GM12878 (cell line): Measurements from ENCODE around the gene ADSS2. TPM values are rescaled to one million over a fixed set of nuclear protein-coding genes. Genes with fewer than 3 reads are reported as not detected.

Source experiments
- ATAC-seq: fragments of 200-7000 bp; cut with Tn5 transposase; 3 replicates; pipeline ENCODE4 v1.9.1; 2020; ENCODE audit warnings: mild to moderate bottlenecking, moderate library complexity
- BruUV-seq: library from RNA; stranded (reverse); fragments of 400-500 nt; replicated peaks from 2 replicates; lab custom pipeline; 2021; lab: Mats Ljungman, UMichigan
- CTCF ChIA-PET: fragments of 300-600 bp; sonication (Branson Sonifier 250); formaldehyde crosslinking; extraction: SDS; loops from one replicate; lab custom pipeline; 2021; ENCODE audit warnings: inconsistent platforms; lab: Yijun Ruan, JAX
- POLR2A ChIA-PET: fragments of 350-600 bp; formaldehyde crosslinking; extraction: SDS; loops from one replicate; lab custom pipeline; 2021; ENCODE audit warnings: inconsistent platforms; lab: Charles Lee
- RAD21 ChIA-PET: fragments of 300-600 bp; sonication (Branson Sonifier 250); formaldehyde crosslinking; loops from one replicate; lab custom pipeline; 2023; ENCODE audit warnings: antibody characterized with exemption; ENCODE audit not compliant: unreplicated experiment; lab: Charles Lee
- SMC1A ChIA-PET: fragments of 300-600 bp; sonication (Branson Sonifier 250); formaldehyde crosslinking; loops from one replicate; lab custom pipeline; 2023; ENCODE audit not compliant: unreplicated experiment, uncharacterized antibody; lab: Charles Lee
- DNase-seq: peaks from one replicate; pipeline ENCODE4 v3.0.0-alpha.2; 2011; ENCODE audit warnings: low read depth, low spot score
- FAIRE-seq: peaks from 3 replicates; lab custom pipeline; 2011; peaks lifted over from hg19 to GRCh38; lab: Jason Lieb, UNC
- H2AFZ ChIP-seq: 2 replicates; pipeline ENCODE4 v1.6.0; 2011; ENCODE audit warnings: low read depth, low read length, control low read depth; ENCODE audit not compliant: control insufficient read depth
- H3K27ac ChIP-seq: 2 replicates; pipeline ENCODE4 v1.5.1; 2011; ENCODE audit warnings: control low read depth; ENCODE audit not compliant: control insufficient read depth, insufficient read depth
- H3K27me3 ChIP-seq, 2 experiments: replicated peaks in 1 of 2; 2 replicates each; pipeline versions ENCODE4 v1.6.0 to v1.6.1; 2011; ENCODE audit warnings: low read length in 1 of 2; ENCODE audit not compliant: control insufficient read depth in 2 of 2, insufficient read depth in 2 of 2
- H3K36me3 ChIP-seq, 2 experiments: 2 replicates each; pipeline ENCODE4 v1.5.1; 2011; ENCODE audit warnings: low read length in 1 of 2; ENCODE audit not compliant: control insufficient read depth in 2 of 2, insufficient read depth in 2 of 2
- H3K4me1 ChIP-seq: 2 replicates; pipeline ENCODE4 v1.6.1; 2011; ENCODE audit warnings: mild to moderate bottlenecking, low read length, moderate library complexity, mixed read lengths; ENCODE audit not compliant: control insufficient read depth, insufficient read depth
- H3K4me2 ChIP-seq: 2 replicates; pipeline ENCODE4 v1.6.0; 2011; ENCODE audit warnings: control low read depth; ENCODE audit not compliant: control insufficient read depth, insufficient read depth
- H3K4me3 ChIP-seq: fragments of 200-600 bp; sonication (generic); 2 replicates; pipeline ENCODE4 v1.5.1; 2016
- H3K79me2 ChIP-seq: 2 replicates; pipeline ENCODE4 v1.6.0; 2011; ENCODE audit warnings: low read length; ENCODE audit not compliant: control insufficient read depth, insufficient read depth
- H3K9ac ChIP-seq: 2 replicates; pipeline ENCODE4 v1.8.0; 2011; ENCODE audit warnings: low read length, control low read depth, mixed read lengths; ENCODE audit not compliant: control insufficient read depth, insufficient read depth
- H3K9me3 ChIP-seq: replicated peaks from 3 replicates; pipeline ENCODE4 v1.5.1; 2011; ENCODE audit warnings: mild to moderate bottlenecking, low read length; ENCODE audit not compliant: control insufficient read depth, insufficient read depth
- H4K20me1 ChIP-seq: 2 replicates; pipeline ENCODE4 v1.6.0; 2011; ENCODE audit not compliant: control insufficient read depth, insufficient read depth
- E4F1 ChIP-seq: fragments of 450-650 bp; IDR thresholded peaks from 2 replicates; pipeline ENCODE4 v1.6.1; 2018; ENCODE audit warnings: borderline replicate concordance, mild to moderate bottlenecking; ENCODE audit not compliant: partially characterized antibody
- ELK1 ChIP-seq: IDR thresholded peaks from 2 replicates; pipeline ENCODE4 v1.6.1; 2012; ENCODE audit warnings: low read depth, low read length, improper control_type of control experiment
- IRF3 ChIP-seq: fragments of 450-650 bp; IDR thresholded peaks from 2 replicates; pipeline ENCODE4 v1.6.1; 2014; ENCODE audit warnings: mild to moderate bottlenecking
- NFYA ChIP-seq: IDR thresholded peaks from 2 replicates; pipeline ENCODE4 v1.6.1; 2011; ENCODE audit warnings: low read depth, mild to moderate bottlenecking, low read length, improper control_type of control experiment, borderline replicate concordance
- PAX8 ChIP-seq: fragments of 450-650 bp; IDR thresholded peaks from 2 replicates; pipeline ENCODE4 v1.6.1; 2017; ENCODE audit warnings: mild to moderate bottlenecking, moderate library complexity
- POLR2AphosphoS5 ChIP-seq: IDR thresholded peaks from 2 replicates; pipeline ENCODE4 v1.6.1; 2011; ENCODE audit warnings: mild to moderate bottlenecking, low read length, inconsistent platforms
- ZBTB4 ChIP-seq: fragments of 450-650 bp; formaldehyde crosslinking; IDR thresholded peaks from 2 replicates; pipeline ENCODE4 v1.4.0; 2022; ENCODE audit warnings: mild to moderate bottlenecking, moderate library complexity
- ZNF24 ChIP-seq: fragments of 450-650 bp; IDR thresholded peaks from 2 replicates; pipeline ENCODE4 v1.6.1; 2017; ENCODE audit warnings: antibody characterized with exemption, mild to moderate bottlenecking
- ZNF622 ChIP-seq: fragments of 450-650 bp; IDR thresholded peaks from 2 replicates; pipeline ENCODE4 v1.6.1; 2017; ENCODE audit warnings: mild to moderate bottlenecking, inconsistent platforms
- WGBS: methylation state at CpG from one replicate; pipeline ENCODE4 v1.1.6; 2016; ENCODE audit warnings: low lambda C conversion rate; ENCODE audit not compliant: insufficient replicate concordance, insufficient coverage; ENCODE audit errors: missing lambda C conversion rate; 5-methylcytosine and 5-hydroxymethylcytosine counted together
- in situ Hi-C: fragments of 300-500 bp; cut with MboI; formaldehyde crosslinking; loops from 9 replicates; pipeline ENCODE4 v1.14.3; 2018; ENCODE audit warnings: mixed read lengths
- intact Hi-C: fragments of 100-400 bp; cut with micrococcal nuclease; formaldehyde crosslinking; loops from one replicate; pipeline ENCODE4 v1.14.2; 2022; ENCODE audit not compliant: unreplicated experiment
- polyA plus RNA-seq, 11 experiments: library from polyadenylated mRNA; depleted of rRNA in 4 of 11; unstranded in 6 of 11; stranded (reverse) in 5 of 11; fragments of >200 nt; fragmentation: Nextera tagmentation in 4 of 11; fragmentation: Illumina TruSeq in 1 of 11; extraction: Ambion mirVana in 4 of 11; extraction: Trizol in 1 of 11; gene quantifications; 1 replicate in 1 of 11; 2 replicates in 10 of 11; pipeline versions ENCODE4 v1.2.1 to v1.2.3, GENCODE V29; 2011 to 2016; ENCODE audit warnings: inconsistent platforms in 2 of 11, missing spikeins in 2 of 11, low read depth in 1 of 11
- total RNA-seq, 4 experiments: library from RNA; depleted of rRNA in 3 of 4; stranded (reverse); fragments of >200 nt in 3 of 4; fragmentation: Illumina TruSeq in 1 of 4; extraction: Trizol in 1 of 4; gene quantifications; 2 replicates each; pipeline versions ENCODE4 v1.2.1 to v1.2.3, GENCODE V29; 2013 to 2021

ADSS2 gene
- total and polyA plus RNA-seq, 10 of the 15 experiments (the other 5 are each of a cell fraction or from before 2014, with no cell fraction given) = 8.1 to 49.3 (median 40.6) TPM

- TF ChIP-seq ZBTB4 (CRISPR knock-in tag) (no peak), ZNF24 (no peak), NFYA (no peak), ZNF622 (no peak), PAX8 (no peak)
These were observed 2.7 kb upstream of the ADSS2 start (continued) for GRCh38 chr1:244454412-244454811.

GRCh38 chr1:244451951-244452795, 464 bp upstream of the ADSS2 start:
- intact Hi-C loops = loop anchor here (1.0 to 10.0 kb wide), 7 partner anchors 133 to 1195 kb away; partner anchors contain the start of genes CEP170, COX20, DESI2 and SDCCAG8
- Histone ChIP-seq H3K4me2 (peak overlapping the region; percentile 56), H3K9me3 (no peaks in the 10 kb centered on the region; the same call in 2 of the 3 replicates), H3K4me1 (peaks cover 4% of the 10 kb centered on the region; the same call in 1 of the 2 replicates), H4K20me1 (no peaks in the 10 kb centered on the region), H3K79me2 (peaks cover 45% of the 10 kb centered on the region), H3K4me3 (peak overlapping the region; percentile 80), H3K27me3 (no peaks in the 10 kb centered on the region), H3K36me3 (peaks cover 0 to 3% of the 10 kb centered on the region in 2 experiments; a peak in 1 of 4 replicates), H2AFZ (peak overlapping the region; percentile 78), H3K27ac (no peak overlapping the region; the same call in 1 of the 2 replicates), H3K9ac (peak overlapping the region; percentile 31; the same call in 1 of the 2 replicates)
- peak; percentile 93 for FAIRE-seq
- in situ Hi-C loops = loop anchor here (5.0 to 10.0 kb wide), 2 partner anchors 200 to 523 kb away; partner anchors contain the start of gene DESI2
- CTCF ChIA-PET = interaction anchor here (0.5 kb wide), 1 partner anchor 141 kb away, joined by 3 read pairs; no protein-coding TSS in a partner anchor
- POLR2A ChIA-PET = no interaction called here
- DNase-seq = peak; percentile 93
- SMC1A ChIA-PET = no interaction called here
- RAD21 ChIA-PET = no interaction called here
- WGBS = 6% methylated on average over 36 of the region's 47 CpGs
- peak; percentile 96 for ATAC-seq
- BruUV-seq = TSS peak; percentile 77
- TF ChIP-seq IRF3 (no peak), E4F1 (no peak), POLR2AphosphoS5 (no peak), ELK1 (peak; percentile 54; the same call in 1 of the 2 replicates)
